Measurements from ENCODE around the gene MYDGF. TPM values are rescaled to one million over a fixed set of nuclear protein-coding genes. Genes with fewer than 3 reads are reported as not detected.

Gene MYDGF
- total and polyA plus RNA-seq, 2 of the 13 experiments (the other 11 are each of a cell fraction or from before 2014, with no cell fraction given) = 116 to 198 TPM

DNA sequence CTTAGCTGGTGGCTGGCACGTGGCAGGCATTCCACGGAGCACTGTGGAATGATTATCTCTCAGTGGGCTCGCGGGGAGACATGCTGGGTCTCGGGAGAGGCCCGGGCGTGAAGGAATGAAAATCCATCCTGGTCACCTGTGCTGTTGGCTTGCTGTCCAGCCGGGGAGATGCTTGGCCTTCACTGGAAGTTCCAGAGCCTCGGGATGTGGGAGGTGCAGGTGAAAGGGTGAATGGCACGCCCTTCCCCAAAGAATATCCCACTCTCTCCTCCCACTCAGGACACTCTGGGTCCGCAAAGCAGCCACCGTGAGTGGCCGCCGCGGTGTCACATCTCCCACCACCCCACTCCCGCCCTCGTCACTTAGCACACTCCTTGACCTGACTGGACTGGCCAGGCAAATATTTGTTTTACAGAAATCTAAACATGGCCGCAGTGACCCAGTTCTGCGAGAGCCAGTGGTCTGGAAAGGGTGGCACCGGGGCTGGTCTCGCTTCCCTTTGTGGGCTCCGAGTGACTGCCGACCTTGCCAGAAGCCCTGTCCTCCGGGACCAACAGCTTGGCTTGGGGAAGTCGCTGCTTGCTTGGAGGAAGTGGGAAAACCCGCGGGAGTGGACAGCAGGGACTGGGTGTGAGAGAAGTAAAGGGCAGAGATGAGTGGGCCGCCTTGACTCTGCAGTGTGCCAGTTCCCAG is 45.5 kb upstream of the MYDGF start (continued):
- TF ChIP-seq ZNF496 (CRISPR knock-in tag; IDR thresholded peaks at IDR 0.05; ENCODE audit: insufficient replicate concordance) (no peak), KLF6 (CRISPR knock-in tag; IDR thresholded peaks at IDR 0.05) (0 out of 2 replicates have a peak, but pooled peaks have one; percentile 21), FOXC1 (CRISPR knock-in tag; IDR thresholded peaks at IDR 0.05; ENCODE audit: borderline replicate concordance) (0 out of 2 replicates have a peak, but pooled peaks have one; percentile 26), ZFAT (CRISPR knock-in tag; conservative IDR thresholded peaks at IDR 0.05) (no peak), ELF4 (CRISPR knock-in tag; IDR thresholded peaks at IDR 0.05; ENCODE audit: borderline replicate concordance) (no peak), SRSF9 (IDR thresholded peaks at IDR 0.05; ENCODE audit: borderline replicate concordance, insufficient read depth, low read depth, low read length, poor library complexity, severe bottlenecking) (no peak), SOX6 (IDR thresholded peaks at IDR 0.05) (no peak), SOX6 (CRISPR knock-in tag; IDR thresholded peaks at IDR 0.05) (peak; percentile 60), HDAC6 (IDR thresholded peaks at IDR 0.05; ENCODE audit: low read depth, low read length) (no peak), HNRNPK (IDR thresholded peaks at IDR 0.05; ENCODE audit: low read depth, low read length, poor library complexity, severe bottlenecking) (no peak), ZNF225 (CRISPR knock-in tag; IDR thresholded peaks at IDR 0.05) (no peak), BCL6 (CRISPR knock-in tag; IDR thresholded peaks at IDR 0.05) (peak; percentile 98), ZNF629 (CRISPR knock-in tag; conservative IDR thresholded peaks at IDR 0.05) (no peak), ASH2L (IDR thresholded peaks at IDR 0.05; ENCODE audit: insufficient read length, low read depth, low read length) (peak; percentile 55), CHCHD3 (CRISPR knock-in tag; IDR thresholded peaks at IDR 0.05) (no peak)
- TF ChIP-seq, protein P1, sequence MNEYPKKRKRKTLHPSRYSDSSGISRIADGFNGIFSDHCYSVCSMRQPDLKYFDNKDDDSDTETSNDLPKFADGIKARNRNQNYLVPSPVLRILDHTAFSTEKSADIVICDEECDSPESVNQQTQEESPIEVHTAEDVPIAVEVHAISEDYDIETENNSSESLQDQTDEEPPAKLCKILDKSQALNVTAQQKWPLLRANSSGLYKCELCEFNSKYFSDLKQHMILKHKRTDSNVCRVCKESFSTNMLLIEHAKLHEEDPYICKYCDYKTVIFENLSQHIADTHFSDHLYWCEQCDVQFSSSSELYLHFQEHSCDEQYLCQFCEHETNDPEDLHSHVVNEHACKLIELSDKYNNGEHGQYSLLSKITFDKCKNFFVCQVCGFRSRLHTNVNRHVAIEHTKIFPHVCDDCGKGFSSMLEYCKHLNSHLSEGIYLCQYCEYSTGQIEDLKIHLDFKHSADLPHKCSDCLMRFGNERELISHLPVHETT (CRISPR knock-in tag; conservative IDR thresholded peaks at IDR 0.05) = 0 out of 2 replicates have a peak, but pooled peaks have one; percentile 28
- TF ChIP-seq, protein P2, sequence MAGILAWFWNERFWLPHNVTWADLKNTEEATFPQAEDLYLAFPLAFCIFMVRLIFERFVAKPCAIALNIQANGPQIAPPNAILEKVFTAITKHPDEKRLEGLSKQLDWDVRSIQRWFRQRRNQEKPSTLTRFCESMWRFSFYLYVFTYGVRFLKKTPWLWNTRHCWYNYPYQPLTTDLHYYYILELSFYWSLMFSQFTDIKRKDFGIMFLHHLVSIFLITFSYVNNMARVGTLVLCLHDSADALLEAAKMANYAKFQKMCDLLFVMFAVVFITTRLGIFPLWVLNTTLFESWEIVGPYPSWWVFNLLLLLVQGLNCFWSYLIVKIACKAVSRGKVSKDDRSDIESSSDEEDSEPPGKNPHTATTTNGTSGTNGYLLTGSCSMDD (CRISPR knock-in tag; IDR thresholded peaks at IDR 0.05) = no peak
- TF ChIP-seq, protein P3, sequence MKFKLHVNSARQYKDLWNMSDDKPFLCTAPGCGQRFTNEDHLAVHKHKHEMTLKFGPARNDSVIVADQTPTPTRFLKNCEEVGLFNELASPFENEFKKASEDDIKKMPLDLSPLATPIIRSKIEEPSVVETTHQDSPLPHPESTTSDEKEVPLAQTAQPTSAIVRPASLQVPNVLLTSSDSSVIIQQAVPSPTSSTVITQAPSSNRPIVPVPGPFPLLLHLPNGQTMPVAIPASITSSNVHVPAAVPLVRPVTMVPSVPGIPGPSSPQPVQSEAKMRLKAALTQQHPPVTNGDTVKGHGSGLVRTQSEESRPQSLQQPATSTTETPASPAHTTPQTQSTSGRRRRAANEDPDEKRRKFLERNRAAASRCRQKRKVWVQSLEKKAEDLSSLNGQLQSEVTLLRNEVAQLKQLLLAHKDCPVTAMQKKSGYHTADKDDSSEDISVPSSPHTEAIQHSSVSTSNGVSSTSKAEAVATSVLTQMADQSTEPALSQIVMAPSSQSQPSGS (CRISPR knock-in tag; IDR thresholded peaks at IDR 0.05) = 0 out of 2 replicates have a peak, but pooled peaks have one; percentile 52
- TF ChIP-seq, protein P4, sequence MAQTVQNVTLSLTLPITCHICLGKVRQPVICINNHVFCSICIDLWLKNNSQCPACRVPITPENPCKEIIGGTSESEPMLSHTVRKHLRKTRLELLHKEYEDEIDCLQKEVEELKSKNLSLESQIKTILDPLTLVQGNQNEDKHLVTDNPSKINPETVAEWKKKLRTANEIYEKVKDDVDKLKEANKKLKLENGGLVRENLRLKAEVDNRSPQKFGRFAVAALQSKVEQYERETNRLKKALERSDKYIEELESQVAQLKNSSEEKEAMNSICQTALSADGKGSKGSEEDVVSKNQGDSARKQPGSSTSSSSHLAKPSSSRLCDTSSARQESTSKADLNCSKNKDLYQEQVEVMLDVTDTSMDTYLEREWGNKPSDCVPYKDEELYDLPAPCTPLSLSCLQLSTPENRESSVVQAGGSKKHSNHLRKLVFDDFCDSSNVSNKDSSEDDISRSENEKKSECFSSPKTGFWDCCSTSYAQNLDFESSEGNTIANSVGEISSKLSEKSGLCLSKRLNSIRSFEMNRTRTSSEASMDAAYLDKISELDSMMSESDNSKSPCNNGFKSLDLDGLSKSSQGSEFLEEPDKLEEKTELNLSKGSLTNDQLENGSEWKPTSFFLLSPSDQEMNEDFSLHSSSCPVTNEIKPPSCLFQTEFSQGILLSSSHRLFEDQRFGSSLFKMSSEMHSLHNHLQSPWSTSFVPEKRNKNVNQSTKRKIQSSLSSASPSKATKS (CRISPR knock-in tag; IDR thresholded peaks at IDR 0.05) = no peak

Measured in HepG2 (cell line).